MG63 (cell line): ENCODE measurements around the gene COPZ1. TPM values are rescaled to one million over a fixed set of nuclear protein-coding genes. Genes with fewer than 3 reads are reported as not detected.
A peak's percentile ranks its signal among the peaks of the same experiment; 100 is the strongest.

Source experiments
- DNase-seq: peaks from one replicate; pipeline ENCODE4 v3.0.0-alpha.2; 2020
- H3K27me3 ChIP-seq: fragments of 250-450 bp; sonication (Bioruptor Pico); 2 replicates; pipeline ENCODE4 v1.5.1; 2020; ENCODE audit warnings: mild to moderate bottlenecking, moderate library complexity
- H3K36me3 ChIP-seq: fragments of 250-450 bp; sonication (Bioruptor Pico); 2 replicates; pipeline ENCODE4 v1.5.1; 2020; ENCODE audit warnings: mild to moderate bottlenecking, moderate library complexity
- H3K4me3 ChIP-seq: fragments of 250-450 bp; sonication (Bioruptor Pico); 2 replicates; pipeline ENCODE4 v1.5.1; 2020; ENCODE audit warnings: mild to moderate bottlenecking, moderate library complexity
- H3K9me3 ChIP-seq: fragments of 250-450 bp; sonication (Bioruptor Pico); 2 replicates; pipeline ENCODE4 v1.5.1; 2020; ENCODE audit warnings: mild to moderate bottlenecking, moderate library complexity
- total RNA-seq: library from RNA; depleted of rRNA; stranded (reverse); fragments of >200 nt; shearing (Covaris generic); gene quantifications from 2 replicates; pipeline ENCODE4 v1.2.3, GENCODE V29; 2014; ENCODE audit warnings: low replicate concordance

Gene COPZ1
- total RNA-seq, 1 experiment from 2014 or later: 243 TPM

DNA sequence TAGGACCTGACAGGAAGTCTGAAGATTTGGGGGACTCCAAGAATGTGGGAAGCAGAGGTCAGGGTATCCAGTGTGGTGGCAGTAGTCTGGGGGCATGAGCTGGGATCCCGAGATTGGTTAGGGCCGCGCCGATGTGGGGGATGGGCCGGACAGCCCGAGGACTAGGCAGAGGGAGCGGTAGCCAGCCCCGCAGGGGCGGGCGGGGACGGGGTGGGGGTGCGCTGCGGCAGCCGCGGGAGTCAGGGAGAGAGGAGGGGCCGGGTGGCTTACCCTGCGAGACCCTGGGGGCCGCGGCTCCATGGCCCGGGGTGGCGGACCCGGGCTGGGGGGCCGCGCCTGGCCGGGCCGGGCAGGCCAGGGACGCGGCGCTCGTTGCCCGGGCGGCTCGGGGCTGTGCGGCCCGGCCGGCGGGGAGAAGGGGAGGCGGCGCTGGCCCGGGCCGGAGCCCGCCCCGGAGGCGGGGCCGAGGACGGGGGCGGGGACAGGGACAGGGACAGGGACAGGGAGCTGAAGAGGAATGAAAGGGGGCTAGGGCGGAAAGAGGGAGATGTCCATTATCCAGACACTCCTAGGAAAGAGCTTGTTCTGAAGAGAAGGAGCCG is 54.0 kb downstream of the COPZ1 start:
- Histone ChIP-seq H3K4me3 (peak overlapping the region; percentile 32), H3K36me3 (no peaks in the 10 kb centered on the region), H3K9me3 (no peaks in the 10 kb centered on the region), H3K27me3 (no peaks in the 10 kb centered on the region)
- peak; percentile 58 for DNase-seq

DNA sequence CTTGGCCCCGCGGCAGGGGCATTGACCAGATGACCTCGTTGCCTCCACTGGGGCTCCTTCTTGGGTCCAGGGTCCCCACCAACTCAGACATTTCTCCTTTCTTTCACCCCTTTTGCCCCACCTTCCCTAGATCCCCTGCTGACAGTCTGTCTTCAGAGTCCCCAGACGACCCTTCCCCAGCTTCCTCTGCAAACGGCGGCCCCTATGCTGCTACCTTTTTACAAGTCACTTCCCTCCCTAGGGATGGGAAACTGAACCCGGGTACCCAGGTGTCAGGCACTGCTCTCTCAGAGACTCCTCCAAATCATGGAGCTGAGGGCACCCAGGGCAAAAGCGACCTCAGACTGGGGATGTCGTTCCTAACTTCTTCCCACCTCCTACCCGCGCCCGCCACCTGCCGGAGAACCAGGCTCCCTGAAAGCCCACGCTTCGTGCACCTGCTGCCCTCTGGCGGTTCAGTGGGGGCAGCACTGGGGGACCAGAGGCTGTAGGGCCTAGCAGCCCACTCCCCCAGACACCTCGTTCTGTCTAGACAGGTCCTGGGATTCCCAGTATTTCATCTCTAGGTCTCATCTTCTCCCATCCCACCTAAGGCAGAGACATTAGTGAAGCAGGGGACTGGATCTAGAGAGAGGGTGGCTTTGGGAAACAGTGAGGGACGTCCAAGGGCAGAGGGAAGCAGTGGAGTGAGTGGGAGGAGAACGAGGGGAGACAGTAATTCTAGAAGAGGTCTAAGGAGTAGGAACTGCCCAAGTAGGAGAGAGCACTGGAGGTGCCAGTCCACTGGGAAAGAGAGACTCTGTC is 54.7 kb downstream of the COPZ1 start:
- H3K9me3 ChIP-seq: no peaks in the 10 kb centered on the region
- no peaks in the 10 kb centered on the region for H3K36me3 ChIP-seq
- no peaks in the 10 kb centered on the region for H3K27me3 ChIP-seq
- peak; percentile 85 for DNase-seq
- H3K4me3 ChIP-seq: peak overlapping the region; percentile 22

DNA sequence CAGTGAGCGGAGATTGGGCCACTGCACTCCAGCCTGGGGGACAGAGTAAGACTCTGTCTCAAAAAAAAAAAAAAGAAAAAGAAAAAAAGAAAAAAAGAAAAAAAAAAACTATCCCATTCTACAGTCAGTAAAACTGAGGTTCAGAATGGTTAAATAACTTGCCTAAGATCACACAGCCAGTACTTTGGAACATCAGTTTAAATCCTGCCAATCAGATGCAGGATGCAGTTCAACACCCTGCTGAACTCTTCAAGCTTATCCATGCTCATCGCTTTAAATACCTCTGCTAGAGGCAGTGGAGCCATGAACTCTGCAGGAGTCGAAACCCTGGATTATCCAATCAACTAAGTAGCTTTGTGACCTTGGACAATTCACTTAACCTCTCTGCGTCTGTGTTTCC is 56.2 kb downstream of the COPZ1 start:
- no peaks in the 10 kb centered on the region for H3K9me3 ChIP-seq
- no peaks in the 10 kb centered on the region for H3K27me3 ChIP-seq
- no peaks in the 10 kb centered on the region for H3K36me3 ChIP-seq
- no peak for DNase-seq
- no peak overlapping the region for H3K4me3 ChIP-seq

DNA sequence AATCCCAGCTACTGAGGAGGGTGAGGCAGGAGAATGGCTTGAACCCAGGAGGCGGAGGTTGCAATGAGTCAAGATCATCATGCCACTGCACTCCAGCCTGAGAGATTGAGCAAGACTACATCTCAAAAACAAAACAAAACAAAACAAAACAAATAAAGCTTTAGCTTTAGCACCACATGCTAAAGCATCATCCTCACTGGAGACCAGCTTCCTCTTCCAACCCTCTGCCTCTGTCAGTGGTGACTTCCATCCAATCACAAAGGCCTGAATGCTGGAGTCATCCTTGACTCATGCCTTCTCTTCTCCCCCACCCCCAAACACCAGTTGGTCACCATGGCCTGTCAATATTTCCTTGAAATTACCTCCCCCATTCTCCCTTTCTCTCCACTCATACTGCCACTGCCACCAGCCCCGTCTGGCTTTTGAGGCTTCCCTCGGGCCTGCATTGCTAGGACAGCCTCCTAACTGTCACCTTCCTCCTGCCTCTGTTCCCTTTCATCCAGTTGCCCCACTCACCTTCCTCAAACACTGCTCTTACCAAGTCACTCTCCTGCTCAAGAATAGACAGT is 58.2 kb downstream of the COPZ1 start:
- DNase-seq: peak; percentile 84
- no peaks in the 10 kb centered on the region for H3K9me3 ChIP-seq
- no peaks in the 10 kb centered on the region for H3K27me3 ChIP-seq
- H3K36me3 ChIP-seq: no peaks in the 10 kb centered on the region
- no peak overlapping the region for H3K4me3 ChIP-seq

DNA sequence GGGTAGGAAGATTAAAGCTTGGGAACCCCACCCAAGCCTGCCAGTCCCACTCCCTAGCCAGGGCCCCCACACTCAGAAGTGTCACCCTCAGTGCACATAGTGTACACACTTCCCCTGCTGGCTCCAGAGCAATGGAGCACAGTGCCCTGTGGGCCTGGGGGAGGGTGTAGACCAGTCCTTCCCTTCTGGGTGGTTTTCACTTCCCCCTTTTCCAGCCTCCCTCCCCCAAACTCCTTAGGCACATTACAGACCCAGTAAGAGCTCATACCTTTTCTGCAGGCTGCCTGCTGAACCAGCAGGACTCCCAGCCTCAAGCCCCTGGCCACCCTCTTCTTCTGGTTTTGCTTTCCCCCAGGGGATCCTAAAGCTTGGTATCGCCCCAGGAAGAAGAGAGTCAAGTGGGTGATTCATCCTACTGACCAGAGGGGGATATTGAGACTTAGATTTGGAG is 59.7 kb downstream of the COPZ1 start, which contains the start of gene ZNF385A:
ZNF385A (minus strand) TSS at position 143 of the 451 bp plus-strand sequence. CDS start 219 bp downstream, outside the sequence.
- H3K9me3 ChIP-seq: no peaks in the 10 kb centered on the region
- no peak for DNase-seq
- H3K27me3 ChIP-seq: no peaks in the 10 kb centered on the region
- no peak within 1 kb of the TSS for H3K4me3 ChIP-seq
- H3K36me3 ChIP-seq: no peaks in the 10 kb centered on the region

DNA sequence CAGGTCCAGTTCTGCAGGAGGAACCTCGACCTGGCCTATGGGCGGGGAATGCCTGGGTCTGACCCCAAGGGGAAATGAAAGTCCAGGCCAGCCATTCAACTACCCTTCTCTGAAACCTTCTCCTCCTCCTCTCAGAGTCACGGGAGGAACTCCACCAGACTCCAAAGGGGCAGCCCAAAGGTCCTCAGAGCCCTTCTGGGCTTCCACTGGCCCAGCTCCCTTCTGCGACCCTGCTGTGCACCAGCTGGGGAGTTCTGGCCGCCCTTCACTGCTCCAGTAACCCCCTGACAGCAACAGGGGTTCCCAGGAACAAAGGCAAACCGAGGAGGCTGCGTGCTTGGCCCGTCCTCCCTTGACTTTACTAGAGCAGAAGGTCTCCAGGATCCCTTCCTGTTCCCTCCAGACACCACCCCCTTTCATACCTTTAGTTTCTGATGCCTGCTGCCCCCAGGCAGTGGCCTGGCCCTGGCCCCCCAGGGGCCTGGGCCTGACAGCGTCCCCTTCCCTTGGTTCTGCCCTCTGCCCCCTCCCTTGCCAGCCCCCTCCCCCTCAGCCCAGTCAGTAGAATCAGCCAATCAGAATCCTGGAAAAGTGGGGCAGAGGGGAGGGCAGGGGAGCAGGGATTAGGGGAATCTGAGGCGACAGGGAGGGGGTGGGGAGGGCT is 60.5 kb downstream of the COPZ1 start:
- no peaks in the 10 kb centered on the region for H3K27me3 ChIP-seq
- H3K36me3 ChIP-seq: no peaks in the 10 kb centered on the region
- no peak overlapping the region for H3K4me3 ChIP-seq
- no peaks in the 10 kb centered on the region for H3K9me3 ChIP-seq
- DNase-seq: no peak

DNA sequence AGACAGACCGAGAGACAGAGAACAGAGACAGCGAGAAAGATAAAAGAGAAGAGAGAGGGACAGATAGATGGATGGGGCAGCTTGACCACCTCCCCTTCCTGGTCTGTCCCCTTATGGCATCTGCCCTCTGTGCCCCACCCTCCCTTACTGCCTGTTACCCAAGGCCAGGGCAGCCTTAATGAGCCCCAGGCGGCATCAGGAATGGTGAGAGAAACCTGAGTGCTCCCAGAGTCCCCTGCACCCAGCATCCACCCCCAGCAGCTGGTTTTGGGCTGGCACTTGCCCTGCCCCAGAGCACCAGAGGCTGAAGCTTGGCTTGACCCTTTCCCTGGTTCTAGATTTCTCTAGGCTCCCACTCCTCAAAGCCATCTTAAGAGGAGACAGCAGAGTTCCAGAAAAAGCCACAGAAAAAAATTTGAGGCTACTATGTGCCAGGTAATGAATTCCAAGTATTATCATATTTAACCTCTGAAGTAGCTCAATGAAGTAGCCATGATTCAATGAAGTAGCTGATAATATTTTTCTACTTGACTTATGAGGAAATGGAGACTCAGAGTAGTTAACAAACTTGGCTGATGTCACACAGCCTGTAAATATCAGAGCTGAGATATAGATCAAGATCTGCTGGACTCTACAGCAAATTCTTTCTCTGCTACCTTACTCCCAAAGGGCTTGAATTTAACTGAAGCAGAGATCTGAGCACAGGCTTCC is 61.6 kb downstream of the COPZ1 start:
- Histone ChIP-seq H3K4me3 (no peak overlapping the region), H3K36me3 (no peaks in the 10 kb centered on the region), H3K27me3 (no peaks in the 10 kb centered on the region), H3K9me3 (no peaks in the 10 kb centered on the region)
- DNase-seq: no peak

DNA sequence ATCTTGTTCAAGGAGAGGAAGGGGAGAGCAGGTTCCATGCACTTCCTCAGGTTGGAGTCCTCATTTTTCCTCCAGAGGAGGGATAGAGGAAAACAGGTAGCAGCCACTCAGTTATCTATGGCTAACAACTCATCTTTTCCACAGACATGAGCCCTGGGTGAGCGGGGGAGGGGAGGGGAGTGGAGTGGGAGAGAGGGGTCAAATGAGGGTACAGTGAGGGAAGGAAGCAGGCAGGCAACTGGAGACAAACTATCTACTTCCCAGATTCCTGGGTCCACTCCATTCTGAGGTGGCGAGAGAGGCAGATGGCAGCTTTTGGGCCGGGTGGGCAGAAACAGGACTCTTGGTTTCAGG is 62.2 kb downstream of the COPZ1 start:
- Histone ChIP-seq H3K9me3 (no peaks in the 10 kb centered on the region), H3K36me3 (no peaks in the 10 kb centered on the region), H3K4me3 (no peak overlapping the region), H3K27me3 (no peaks in the 10 kb centered on the region)
- DNase-seq: no peak

DNA sequence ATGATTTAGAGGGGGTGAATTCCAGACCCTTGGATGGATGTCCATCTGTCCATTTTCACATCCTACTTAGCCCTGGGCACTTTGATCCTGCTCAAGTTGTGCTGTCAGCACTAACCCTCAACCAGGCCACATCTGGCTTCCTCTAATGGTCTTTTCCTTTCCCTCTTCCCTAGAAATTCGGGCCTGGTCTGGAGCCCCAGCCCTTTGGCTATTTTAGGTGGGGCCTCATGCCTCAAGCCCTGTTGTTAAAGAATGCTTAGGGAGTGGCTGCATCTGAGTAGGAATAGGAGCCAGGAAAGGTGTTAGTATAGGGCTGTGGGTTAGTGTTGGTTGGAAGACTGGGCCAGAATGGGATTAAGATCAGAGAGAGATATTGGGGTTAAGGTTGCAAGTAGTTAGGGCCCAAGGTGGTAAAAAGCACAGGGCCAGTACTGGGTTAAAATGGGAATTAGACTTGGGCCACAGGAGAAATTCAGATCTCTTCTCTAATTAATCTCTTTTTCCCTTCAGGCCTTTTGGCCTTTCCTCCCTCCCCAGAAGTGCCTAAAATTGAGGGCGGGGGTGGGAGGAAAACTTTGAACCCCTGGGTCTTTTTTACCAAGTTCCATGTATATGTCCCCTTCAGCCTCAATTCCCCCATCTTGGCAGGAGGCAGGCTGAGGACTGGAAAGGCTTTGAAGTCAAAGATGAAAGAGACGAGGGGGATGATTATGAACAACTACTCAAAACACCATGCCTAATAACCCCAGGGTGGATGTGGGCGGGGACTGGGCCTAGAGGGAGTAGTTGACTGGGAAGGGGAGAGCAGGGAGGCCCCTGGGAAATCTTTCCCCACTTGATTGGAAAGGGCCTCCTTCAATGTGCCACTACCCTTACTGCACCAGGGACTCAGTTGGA is 63.6 kb downstream of the COPZ1 start:
- H3K4me3 ChIP-seq: no peak overlapping the region
- H3K36me3 ChIP-seq: 0 out of 2 replicates have a peak, but pooled peaks cover 2% of the 10 kb centered on the region
- no peaks in the 10 kb centered on the region for H3K27me3 ChIP-seq
- DNase-seq: no peak
- H3K9me3 ChIP-seq: no peaks in the 10 kb centered on the region

DNA sequence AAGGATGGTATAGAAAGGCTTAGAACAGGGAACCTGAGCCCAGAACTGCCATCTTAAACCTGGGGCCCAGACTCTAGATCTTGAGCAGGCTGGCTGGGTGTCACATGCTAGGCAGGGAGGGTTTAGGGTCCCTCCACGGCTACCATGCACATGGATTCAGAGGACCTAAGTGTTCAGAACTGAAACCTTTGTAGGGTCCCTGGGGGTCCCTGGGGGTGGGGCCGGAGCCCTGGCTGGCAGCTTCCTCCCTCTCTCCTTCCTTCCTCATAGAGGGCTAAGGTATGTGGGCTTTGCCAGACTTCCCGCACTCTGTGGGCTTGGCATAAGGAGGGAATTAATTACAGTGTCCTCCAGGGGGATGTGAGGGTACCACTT is 64.2 kb downstream of the COPZ1 start:
- H3K36me3 ChIP-seq: 0 out of 2 replicates have a peak, but pooled peaks cover 5% of the 10 kb centered on the region

DNA sequence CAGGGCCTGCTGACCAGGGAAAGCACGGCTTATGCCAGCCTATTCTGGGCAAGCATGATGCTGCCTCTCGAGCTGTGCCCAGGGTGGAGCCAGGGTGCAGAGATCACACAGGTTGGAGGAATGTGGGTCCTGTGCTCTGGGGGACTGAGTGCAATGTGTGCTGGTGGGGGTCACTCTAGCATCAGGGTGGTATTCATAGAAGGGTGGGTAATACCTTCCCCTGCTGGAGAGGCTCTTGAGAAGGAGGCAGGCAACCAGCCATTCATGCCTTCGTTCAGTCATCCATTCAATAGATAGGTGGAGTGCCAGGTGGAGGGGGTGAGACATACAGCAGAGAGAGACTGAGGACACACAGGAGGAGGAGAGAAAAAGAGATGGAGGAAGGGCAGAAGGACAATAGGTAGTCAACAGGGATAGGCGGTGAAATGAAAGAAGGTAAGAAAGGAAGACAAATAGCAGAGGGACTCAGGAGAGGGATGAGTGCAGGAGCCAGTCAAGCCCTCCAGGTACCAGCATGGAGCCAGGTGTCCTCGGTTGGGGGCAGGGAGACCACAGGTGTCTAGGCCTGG is 64.8 kb downstream of the COPZ1 start:
- Histone ChIP-seq H3K9me3 (no peaks in the 10 kb centered on the region), H3K4me3 (no peak overlapping the region), H3K36me3 (peaks cover 9% of the 10 kb centered on the region), H3K27me3 (no peaks in the 10 kb centered on the region)
- no peak for DNase-seq

More for the DNA sequence above, 64.2 kb downstream of the COPZ1 start:
- DNase-seq: no peak
- Histone ChIP-seq H3K4me3 (no peak overlapping the region), H3K9me3 (no peaks in the 10 kb centered on the region), H3K27me3 (no peaks in the 10 kb centered on the region)

DNA sequence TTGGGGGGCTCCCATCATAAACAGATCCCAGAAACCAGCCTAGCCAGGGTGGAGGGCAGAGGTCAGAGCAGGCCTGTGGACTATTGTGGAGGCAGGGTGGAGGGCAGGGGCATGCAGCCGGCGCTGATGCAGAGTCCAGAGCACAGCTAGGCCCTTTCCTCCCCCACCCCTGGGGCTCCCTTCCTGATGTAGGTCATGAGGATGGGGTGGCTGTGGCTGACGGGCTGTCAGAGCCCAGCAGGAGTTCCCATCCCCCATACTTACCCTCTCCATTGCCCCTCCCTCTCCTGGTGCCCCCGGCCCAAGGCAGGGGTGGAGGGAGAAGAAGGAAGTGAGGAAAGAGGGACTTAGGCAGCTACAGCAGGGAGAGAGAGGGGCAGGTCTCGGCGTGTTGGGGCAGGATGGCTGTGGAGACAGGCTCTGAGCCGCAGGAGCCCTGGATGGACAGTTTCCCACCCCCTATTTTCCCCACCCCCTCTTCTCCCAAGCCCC is 65.3 kb downstream of the COPZ1 start:
- H3K36me3 ChIP-seq: peaks cover 14% of the 10 kb centered on the region
- H3K9me3 ChIP-seq: no peaks in the 10 kb centered on the region
- no peak for DNase-seq
- H3K4me3 ChIP-seq: no peak overlapping the region
- H3K27me3 ChIP-seq: no peaks in the 10 kb centered on the region

DNA sequence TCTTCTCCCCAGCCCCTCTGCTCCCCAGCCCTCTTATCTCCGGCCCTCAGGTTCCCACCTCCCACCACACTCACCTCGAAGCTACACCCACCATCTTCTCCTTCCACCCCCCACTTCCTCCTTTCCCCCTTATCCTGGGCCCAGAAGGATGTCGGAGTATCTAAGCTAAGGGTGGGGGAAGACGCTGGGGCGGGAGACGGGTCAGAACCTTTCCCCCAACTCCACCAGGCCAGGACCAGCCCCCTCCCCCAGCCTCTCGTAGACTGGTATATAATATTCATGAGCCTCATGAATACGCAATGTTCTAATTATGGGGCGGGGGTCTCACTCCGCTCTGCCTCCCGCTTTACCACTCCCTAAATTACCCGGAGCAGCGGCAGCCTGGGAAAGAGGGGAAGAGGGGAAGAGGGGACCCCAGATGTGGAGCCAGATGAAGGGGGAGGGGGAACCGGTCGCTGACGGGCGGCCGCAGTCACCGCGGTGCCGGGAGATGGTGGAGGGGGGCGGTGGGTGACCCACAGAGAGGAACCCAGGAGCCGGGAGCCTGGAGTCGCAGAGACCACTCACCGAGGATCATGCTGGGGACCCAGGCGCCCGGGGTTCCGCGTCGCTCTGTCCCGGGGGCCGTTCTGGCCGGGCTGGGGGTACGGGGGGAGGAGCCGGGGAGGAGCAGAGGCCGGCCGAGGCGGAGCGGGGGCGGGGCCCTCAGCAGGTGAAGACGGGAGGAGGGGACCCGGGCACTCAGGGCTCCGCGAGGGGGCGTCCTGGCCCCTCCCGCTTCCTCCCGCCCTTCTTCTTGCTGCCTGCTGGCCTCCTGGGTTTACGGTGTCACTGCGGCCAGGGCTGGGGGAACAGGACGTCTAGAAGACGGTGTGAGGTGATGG is 66.0 kb downstream of the COPZ1 start:
- Histone ChIP-seq H3K9me3 (no peaks in the 10 kb centered on the region), H3K27me3 (no peaks in the 10 kb centered on the region), H3K4me3 (no peak overlapping the region), H3K36me3 (peaks cover 20% of the 10 kb centered on the region)
- DNase-seq: no peak

DNA sequence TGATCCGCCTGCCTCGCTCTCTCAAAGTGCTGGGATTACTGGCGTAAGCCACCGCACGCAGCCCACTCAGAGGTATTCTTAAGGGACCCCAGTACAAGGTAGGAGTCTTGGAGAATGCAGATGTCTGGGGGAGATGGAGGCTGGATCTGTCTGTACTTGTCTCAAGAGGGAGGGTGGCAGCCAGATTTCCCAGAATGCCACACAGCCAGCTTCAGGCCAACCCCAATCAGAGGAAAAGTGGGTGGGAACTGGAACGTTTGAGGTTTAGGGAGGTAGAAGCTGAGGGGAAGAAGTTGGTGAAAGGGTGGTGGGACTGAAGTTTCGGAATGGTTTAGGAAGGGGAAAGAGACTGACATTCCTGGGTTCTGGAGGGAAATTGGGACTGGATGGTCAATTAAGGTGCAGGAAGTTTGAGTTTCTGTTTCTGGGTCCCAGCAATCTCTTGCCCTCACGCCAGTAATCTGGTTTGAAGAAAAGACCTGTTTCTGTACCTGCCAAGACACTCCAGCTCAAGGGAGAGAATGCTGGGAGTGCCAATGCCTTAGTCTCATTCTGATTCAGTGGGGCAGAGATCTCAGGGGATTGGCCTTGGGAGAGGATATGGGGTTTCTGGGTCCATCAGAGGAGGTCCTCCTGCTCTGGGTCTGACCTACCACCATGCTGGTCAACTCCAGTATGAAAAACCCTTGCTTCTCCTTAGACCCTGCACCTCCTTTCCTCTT is 67.7 kb downstream of the COPZ1 start:
- H3K4me3 ChIP-seq: no peak overlapping the region
- H3K36me3 ChIP-seq: peaks cover 37% of the 10 kb centered on the region
- no peak for DNase-seq
- no peaks in the 10 kb centered on the region for H3K27me3 ChIP-seq
- no peaks in the 10 kb centered on the region for H3K9me3 ChIP-seq
